Fibroblast of lung (primary cell): ENCODE measurements around the gene PRICKLE4. TPM values are rescaled to one million over a fixed set of nuclear protein-coding genes. Genes with fewer than 3 reads are reported as not detected.

Source experiments
- DNase-seq, 2 donors: peaks; one replicate each; pipeline versions ENCODE4 v3.0.0 to v3.0.0-alpha.2; 2010; ENCODE audit warnings: low read depth in 2 of 2
- H2AFZ ChIP-seq: 2 replicates; pipeline ENCODE4 v1.5.1; 2012; ENCODE audit warnings: low read length, control low read depth, inconsistent platforms
- H3K27ac ChIP-seq: 2 replicates; pipeline ENCODE4 v1.5.1; 2011; ENCODE audit warnings: low read length, control low read depth; ENCODE audit not compliant: insufficient read depth
- H3K27me3 ChIP-seq: 2 replicates; pipeline ENCODE4 v1.5.1; 2011; ENCODE audit warnings: mild to moderate bottlenecking, low read length; ENCODE audit not compliant: control insufficient read depth, insufficient read depth
- H3K36me3 ChIP-seq: 2 replicates; pipeline ENCODE4 v1.5.1; 2011; ENCODE audit warnings: low read length; ENCODE audit not compliant: control insufficient read depth, insufficient read depth
- H3K4me1 ChIP-seq: 2 replicates; pipeline ENCODE4 v1.5.1; 2011; ENCODE audit warnings: low read length; ENCODE audit not compliant: control insufficient read depth, insufficient read depth; ENCODE audit errors: extremely low read depth
- H3K4me2 ChIP-seq: 2 replicates; pipeline ENCODE4 v1.5.1; 2011; ENCODE audit warnings: low read length, control low read depth; ENCODE audit not compliant: insufficient read depth; ENCODE audit errors: extremely low read depth
- H3K4me3 ChIP-seq, 4 experiments: fragments of 200-600 bp in 1 of 4; sonication (generic) in 1 of 4; replicated peaks in 1 of 4; 2 replicates each; pipeline ENCODE4 v1.5.1; 2011 to 2016; ENCODE audit warnings: low read length in 4 of 4, low read depth in 3 of 4, mild to moderate bottlenecking in 3 of 4, control low read depth in 2 of 4, inconsistent platforms in 1 of 4, mixed read lengths in 1 of 4; ENCODE audit not compliant: insufficient read depth in 1 of 4; ENCODE audit errors: control extremely low read depth in 1 of 4
- H3K79me2 ChIP-seq: 2 replicates; pipeline ENCODE4 v1.5.1; 2012; ENCODE audit warnings: mild to moderate bottlenecking, low read length, inconsistent platforms; ENCODE audit not compliant: control insufficient read depth, insufficient read depth
- H3K9ac ChIP-seq: 2 replicates; pipeline ENCODE4 v1.5.1; 2011; ENCODE audit warnings: mild to moderate bottlenecking, low read length, control low read depth; ENCODE audit not compliant: insufficient read depth
- H3K9me3 ChIP-seq: 2 replicates; pipeline ENCODE4 v1.5.1; 2012; ENCODE audit warnings: low read depth, low read length; ENCODE audit not compliant: control insufficient read depth, insufficient read depth
- H4K20me1 ChIP-seq: 2 replicates; pipeline ENCODE4 v1.5.1; 2011; ENCODE audit warnings: low read length; ENCODE audit not compliant: control insufficient read depth, insufficient read depth; ENCODE audit errors: extremely low read depth
- CTCF ChIP-seq, 2 donors: IDR thresholded peaks in 1 of 2; conservative IDR thresholded peaks in 1 of 2; 1 replicate in 1 of 2; 2 replicates in 1 of 2; pipeline ENCODE4 v1.5.1; 2011 to 2012; ENCODE audit warnings: low read length in 2 of 2, control low read depth in 1 of 2, inconsistent platforms in 1 of 2, low read depth in 1 of 2, mild to moderate bottlenecking in 1 of 2
- EZH2 ChIP-seq: IDR thresholded peaks from 2 replicates; pipeline ENCODE4 v1.5.1; 2012; ENCODE audit warnings: low read length, control low read depth, mild to moderate bottlenecking; ENCODE audit errors: missing control alignments
- polyA plus RNA-seq, 2 donors: library from polyadenylated mRNA; depleted of rRNA in 1 of 2; stranded (reverse) in 1 of 2; unstranded in 1 of 2; fragments of >200 nt; gene quantifications; 2 replicates each; pipeline ENCODE4 v1.2.1, GENCODE V29; 2011 to 2012; ENCODE audit warnings: missing spikeins in 1 of 2
- total RNA-seq: library from RNA; depleted of rRNA; stranded (reverse); fragments of >200 nt; gene quantifications from 2 replicates; pipeline ENCODE4 v1.2.1, GENCODE V29; 2014

Gene PRICKLE4
- total and polyA plus RNA-seq, 2 donors (not counting 1 experiment from before 2014, with no cell fraction given), result 0.08 TPM; not detected in 1

DNA sequence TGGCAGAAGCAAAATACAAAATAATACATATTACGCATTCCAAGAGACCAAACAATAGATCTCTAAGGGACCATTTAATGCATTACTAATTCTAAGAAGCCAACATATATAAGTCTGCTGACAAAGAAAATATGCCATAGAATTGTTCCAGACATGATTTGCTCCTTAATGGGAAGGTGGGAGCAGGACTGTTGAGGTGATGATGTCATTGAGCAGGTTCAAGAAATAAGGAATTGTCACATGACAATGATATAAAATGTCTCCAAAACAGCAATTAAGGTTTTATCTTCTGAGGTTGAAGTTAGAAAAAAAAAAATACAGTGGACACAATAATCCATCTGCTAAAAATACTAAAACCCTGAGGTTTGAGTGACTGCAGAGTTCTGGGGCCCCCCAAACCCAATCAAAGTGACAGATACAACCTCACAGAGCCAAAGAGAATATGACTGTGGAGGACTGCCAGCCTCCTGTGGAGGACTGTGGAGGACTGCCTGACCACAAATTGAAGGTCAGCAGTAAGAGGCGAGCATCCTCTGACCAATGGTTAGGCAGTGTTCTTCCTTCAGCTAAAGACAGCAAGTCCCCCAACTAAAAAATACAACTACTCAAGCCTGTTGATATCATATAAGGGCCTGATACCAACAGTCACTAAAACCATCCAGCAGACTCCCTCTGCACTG lies 45.9 kb downstream of the PRICKLE4 start:
- H3K4me2 ChIP-seq, result no peak overlapping the region
- H3K4me1 ChIP-seq, result no peaks in the 10 kb centered on the region
- H3K27ac ChIP-seq, result no peak overlapping the region
- TF ChIP-seq EZH2 (no peak), CTCF (conservative IDR thresholded peaks at IDR 0.05 in 1 of 2, IDR thresholded peaks at IDR 0.05 in 1 of 2; ENCODE audit: low read depth in 1 of 2, low read length in 2 of 2) (no peak)
- no peaks in the 10 kb centered on the region for H3K27me3 ChIP-seq
- no peak overlapping the region for H3K4me3 ChIP-seq
- DNase-seq, result no peak
- no peaks in the 10 kb centered on the region for H4K20me1 ChIP-seq
- no peak overlapping the region for H2AFZ ChIP-seq
- no peaks in the 10 kb centered on the region for H3K79me2 ChIP-seq
- H3K9ac ChIP-seq, result no peak overlapping the region
- no peaks in the 10 kb centered on the region for H3K9me3 ChIP-seq
- H3K36me3 ChIP-seq, result no peaks in the 10 kb centered on the region

DNA sequence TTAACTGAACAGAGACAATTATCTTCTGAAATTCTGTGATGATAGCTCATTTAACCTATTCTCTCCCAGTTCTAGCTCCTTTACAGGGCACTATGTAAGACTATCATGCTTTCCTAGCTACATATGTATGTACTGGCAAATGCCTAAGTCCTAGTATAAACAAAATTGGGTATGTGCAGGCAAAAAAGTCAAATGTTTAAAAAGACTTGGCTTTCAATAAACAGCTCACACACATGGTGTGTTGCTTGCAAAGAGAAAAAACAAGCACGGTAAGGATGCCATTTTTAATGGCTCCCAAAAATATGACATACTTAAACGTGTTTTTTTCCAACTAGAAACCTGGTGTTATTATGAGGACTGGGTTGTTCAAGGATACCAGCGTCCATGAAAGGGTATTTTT lies 51.7 kb downstream of the PRICKLE4 start:
- Histone ChIP-seq H2AFZ (no peak overlapping the region), H3K9me3 (no peaks in the 10 kb centered on the region), H4K20me1 (no peaks in the 10 kb centered on the region), H3K36me3 (no peaks in the 10 kb centered on the region), H3K9ac (no peak overlapping the region), H3K4me1 (no peaks in the 10 kb centered on the region), H3K27me3 (no peaks in the 10 kb centered on the region), H3K79me2 (no peaks in the 10 kb centered on the region), H3K4me2 (no peak overlapping the region), H3K4me3 (no peak overlapping the region), H3K27ac (no peak overlapping the region)
- no peak for DNase-seq
- no peak for TF ChIP-seq CTCF (conservative IDR thresholded peaks at IDR 0.05 in 1 of 2, IDR thresholded peaks at IDR 0.05 in 1 of 2; ENCODE audit: low read depth in 1 of 2, low read length in 2 of 2)
- no peak for TF ChIP-seq EZH2

DNA sequence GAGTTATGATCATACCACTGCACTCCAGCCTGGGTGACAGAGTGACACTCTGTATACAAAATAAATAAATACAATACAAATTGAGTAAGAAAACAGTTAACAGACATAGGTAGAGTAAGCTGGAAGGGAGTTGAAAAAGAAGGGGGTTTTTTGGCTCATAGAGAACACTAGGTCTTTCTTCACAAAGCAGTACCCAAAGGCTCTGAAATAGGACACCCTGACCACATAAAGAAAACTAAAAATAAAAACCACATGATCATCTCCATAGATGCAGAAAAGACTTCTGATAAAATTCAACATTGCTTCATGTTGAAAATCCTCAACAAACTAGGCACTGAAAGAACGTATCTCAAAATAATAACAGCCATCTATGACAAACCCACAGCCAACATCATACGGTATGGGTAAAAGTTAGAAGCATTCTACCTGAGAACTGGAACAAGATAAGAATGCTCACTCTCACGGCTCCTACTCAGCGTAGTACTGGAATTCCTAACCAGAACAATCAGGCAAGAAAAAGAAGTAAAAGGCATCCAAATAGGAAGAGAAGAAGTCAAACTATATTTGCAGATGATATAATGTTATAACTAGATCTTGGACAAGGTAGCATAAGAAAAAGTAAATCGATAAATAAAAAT lies 55.6 kb downstream of the PRICKLE4 start:
- no peaks in the 10 kb centered on the region for H3K4me1 ChIP-seq
- no peaks in the 10 kb centered on the region for H4K20me1 ChIP-seq
- no peak overlapping the region for H2AFZ ChIP-seq
- peak; percentile 23 to 36 for DNase-seq
- no peak overlapping the region for H3K4me2 ChIP-seq
- H3K79me2 ChIP-seq, result no peaks in the 10 kb centered on the region
- no peak for TF ChIP-seq EZH2
- TF ChIP-seq CTCF (conservative IDR thresholded peaks at IDR 0.05 in 1 of 2, IDR thresholded peaks at IDR 0.05 in 1 of 2; ENCODE audit: low read depth in 1 of 2, low read length in 2 of 2), result no peak
- no peak overlapping the region for H3K4me3 ChIP-seq
- H3K36me3 ChIP-seq, result no peaks in the 10 kb centered on the region
- no peak overlapping the region for H3K9ac ChIP-seq
- no peak overlapping the region for H3K27ac ChIP-seq
- H3K9me3 ChIP-seq, result no peaks in the 10 kb centered on the region
- no peaks in the 10 kb centered on the region for H3K27me3 ChIP-seq
